CD14-positive monocyte (primary cell): ENCODE data around the gene ZFX. TPM values are rescaled to one million over a fixed set of nuclear protein-coding genes. Genes with fewer than 3 reads are reported as not detected.

Experiments used
- DNase-seq, 3 donors: peaks; one replicate each; pipeline ENCODE4 v3.0.0-alpha.2; 2011 to 2022
- H2AFZ ChIP-seq: 2 replicates; pipeline ENCODE4 v1.6.0; 2012; ENCODE audit warnings: mild to moderate bottlenecking, low read depth, low read length, inconsistent platforms; ENCODE audit not compliant: insufficient read depth, poor library complexity, severe bottlenecking
- H3K27ac ChIP-seq, 2 donors: 1 replicate in 1 of 2; 2 replicates in 1 of 2; pipeline ENCODE4 v1.5.1; 2012 to 2013; ENCODE audit warnings: low read length in 2 of 2, control low read depth in 1 of 2, inconsistent platforms in 1 of 2, low read depth in 1 of 2, mild to moderate bottlenecking in 1 of 2
- H3K27me3 ChIP-seq, 2 donors: one replicate each; pipeline versions ENCODE4 v1.6.0 to v1.6.1; 2011 to 2013; ENCODE audit warnings: low read length in 2 of 2; ENCODE audit not compliant: control insufficient read depth in 2 of 2, insufficient read depth in 2 of 2
- H3K36me3 ChIP-seq, 2 donors: replicated peaks in 1 of 2; 1 replicate in 1 of 2; 2 replicates in 1 of 2; pipeline versions ENCODE4 v1.5.1 to v1.6.1; 2012 to 2013; ENCODE audit warnings: low read length in 2 of 2, control low read depth in 1 of 2, inconsistent platforms in 1 of 2, mild to moderate bottlenecking in 1 of 2; ENCODE audit not compliant: insufficient read depth in 2 of 2, control insufficient read depth in 1 of 2
- H3K4me1 ChIP-seq, 2 donors: 1 replicate in 1 of 2; 2 replicates in 1 of 2; pipeline versions ENCODE4 v1.5.1 to v1.6.1; 2012 to 2013; ENCODE audit warnings: low read length in 2 of 2, control low read depth in 1 of 2, inconsistent platforms in 1 of 2, mild to moderate bottlenecking in 1 of 2, moderate library complexity in 1 of 2; ENCODE audit not compliant: insufficient read depth in 2 of 2, control insufficient read depth in 1 of 2
- H3K4me2 ChIP-seq: replicated peaks from 2 replicates; pipeline ENCODE3; 2012; ENCODE audit warnings: low read length, moderate library complexity, mild to moderate bottlenecking; ENCODE audit not compliant: poor library complexity, severe bottlenecking; ENCODE audit errors: extremely low read depth
- H3K4me3 ChIP-seq, 3 experiments: fragments of 200-600 bp in 1 of 3; sonication (generic) in 1 of 3; replicated peaks in 1 of 3; 1 replicate in 2 of 3; 2 replicates in 1 of 3; pipeline ENCODE4 v1.5.1; 2011 to 2013; ENCODE audit warnings: low read length in 3 of 3, mild to moderate bottlenecking in 3 of 3, control low read depth in 2 of 3, low read depth in 2 of 3, inconsistent platforms in 1 of 3, moderate library complexity in 1 of 3
- H3K79me2 ChIP-seq: 2 replicates; pipeline ENCODE4 v1.6.0; 2012; ENCODE audit warnings: mild to moderate bottlenecking, control low read depth, inconsistent platforms, low read length, moderate library complexity; ENCODE audit not compliant: insufficient read depth
- H3K9ac ChIP-seq: 2 replicates; pipeline ENCODE4 v1.6.0; 2017; ENCODE audit warnings: low read length, mild to moderate bottlenecking; ENCODE audit not compliant: insufficient read depth, poor library complexity, severe bottlenecking
- H3K9me3 ChIP-seq, 2 donors: replicated peaks in 1 of 2; 1 replicate in 1 of 2; 2 replicates in 1 of 2; pipeline versions ENCODE4 v1.5.1 to v1.6.1; 2012 to 2013; ENCODE audit warnings: low read length in 2 of 2, control low read depth in 1 of 2; ENCODE audit not compliant: control insufficient read depth in 1 of 2, insufficient read depth in 1 of 2
- H4K20me1 ChIP-seq: 2 replicates; pipeline ENCODE4 v1.6.0; 2012; ENCODE audit warnings: mild to moderate bottlenecking, low read length, control low read depth, moderate library complexity; ENCODE audit not compliant: insufficient read depth
- H3K27ac Mint-ChIP-seq, 7 donors: one replicate each; pipeline ENCODE4 v1.8.0; 2020; ENCODE audit warnings: mild to moderate bottlenecking in 7 of 7, mixed read lengths in 7 of 7, moderate library complexity in 6 of 7, inconsistent platforms in 2 of 7
- H3K27me3 Mint-ChIP-seq, 3 donors: one replicate each; pipeline ENCODE4 v1.8.0; 2021 to 2022; ENCODE audit warnings: low read depth in 3 of 3, mild to moderate bottlenecking in 3 of 3, mixed read lengths in 3 of 3, moderate library complexity in 3 of 3, inconsistent platforms in 1 of 3
- H3K36me3 Mint-ChIP-seq, 2 donors: one replicate each; pipeline ENCODE4 v1.8.0; 2020; ENCODE audit warnings: mixed read lengths in 2 of 2, inconsistent platforms in 1 of 2, mild to moderate bottlenecking in 1 of 2
- H3K4me1 Mint-ChIP-seq: one replicate; pipeline ENCODE4 v1.8.0; 2020; ENCODE audit warnings: mild to moderate bottlenecking, mixed read lengths
- H3K4me3 Mint-ChIP-seq, 2 donors: one replicate each; pipeline ENCODE4 v1.8.0; 2020; ENCODE audit warnings: mild to moderate bottlenecking in 2 of 2, mixed read lengths in 2 of 2, moderate library complexity in 1 of 2
- H3K9me3 Mint-ChIP-seq, 7 donors: one replicate each; pipeline ENCODE4 v1.8.0; 2020 to 2022; ENCODE audit warnings: mixed read lengths in 7 of 7, mild to moderate bottlenecking in 6 of 7, moderate library complexity in 6 of 7, inconsistent platforms in 2 of 7
- WGBS: methylation state at CpG from one replicate; pipeline ENCODE4 v1.1.5; 2013; ENCODE audit warnings: missing lambda C conversion rate; ENCODE audit not compliant: insufficient coverage; 5-methylcytosine and 5-hydroxymethylcytosine counted together
- intact Hi-C, 2 donors: fragments of 100-400 bp; cut with micrococcal nuclease; formaldehyde crosslinking; loops; one replicate each; pipeline versions ENCODE4 v1.15.0 to v1.15.1; 2023
- polyA plus RNA-seq, 3 donors: library from polyadenylated mRNA; depleted of rRNA in 1 of 3; unstranded in 2 of 3; stranded (reverse) in 1 of 3; fragments of 300-500 nt in 2 of 3; fragments of >200 nt in 1 of 3; fragmentation: Illumina TruSeq in 2 of 3; gene quantifications; 1 replicate in 2 of 3; 2 replicates in 1 of 3; pipeline ENCODE4 v1.2.3, GENCODE V29; 2012 to 2021
- TF ChIP-seq, protein P1 (sequence below): fragments of 200-600 bp; IDR thresholded peaks from one replicate; pipeline ENCODE4 v1.8.0; 2022; ENCODE audit warnings: antibody characterized with exemption, mild to moderate bottlenecking

The ZFX gene
- polyA plus RNA-seq, 3 donors = 22.3 to 31.1 (median 30.2) TPM

DNA sequence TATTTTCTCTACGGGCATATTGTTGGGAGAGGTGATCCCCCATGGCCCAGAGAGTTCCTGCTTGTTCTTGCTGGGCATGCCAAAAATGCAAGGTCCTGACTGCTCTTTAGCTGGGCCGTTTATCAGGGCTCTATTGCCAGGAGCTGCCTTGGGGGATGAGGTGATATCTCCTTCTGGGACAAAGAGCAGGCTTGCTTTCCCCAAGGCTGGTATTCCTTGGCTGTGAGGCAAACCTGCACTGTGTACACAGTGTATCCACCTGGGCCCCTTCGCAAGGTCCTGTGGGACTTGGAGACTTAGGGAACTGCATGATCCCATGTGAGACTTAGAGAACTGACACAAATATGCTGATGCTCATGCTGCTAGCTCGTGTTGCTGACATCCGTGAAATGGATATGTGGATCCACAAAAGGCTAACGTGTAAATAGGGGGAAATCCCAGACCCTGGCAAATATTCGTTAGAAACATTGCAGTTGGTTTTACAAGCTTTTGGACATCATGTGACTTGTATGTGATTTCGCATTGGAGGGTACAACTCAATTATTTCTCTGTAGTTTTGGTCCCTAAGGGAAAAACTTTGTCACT lies 24.4 kb upstream of the ZFX start:
- peaks cover 0 to 3% (median 0%) of the 10 kb centered on the region in 7 donors for H3K9me3 Mint-ChIP-seq
- TF ChIP-seq, protein P1, sequence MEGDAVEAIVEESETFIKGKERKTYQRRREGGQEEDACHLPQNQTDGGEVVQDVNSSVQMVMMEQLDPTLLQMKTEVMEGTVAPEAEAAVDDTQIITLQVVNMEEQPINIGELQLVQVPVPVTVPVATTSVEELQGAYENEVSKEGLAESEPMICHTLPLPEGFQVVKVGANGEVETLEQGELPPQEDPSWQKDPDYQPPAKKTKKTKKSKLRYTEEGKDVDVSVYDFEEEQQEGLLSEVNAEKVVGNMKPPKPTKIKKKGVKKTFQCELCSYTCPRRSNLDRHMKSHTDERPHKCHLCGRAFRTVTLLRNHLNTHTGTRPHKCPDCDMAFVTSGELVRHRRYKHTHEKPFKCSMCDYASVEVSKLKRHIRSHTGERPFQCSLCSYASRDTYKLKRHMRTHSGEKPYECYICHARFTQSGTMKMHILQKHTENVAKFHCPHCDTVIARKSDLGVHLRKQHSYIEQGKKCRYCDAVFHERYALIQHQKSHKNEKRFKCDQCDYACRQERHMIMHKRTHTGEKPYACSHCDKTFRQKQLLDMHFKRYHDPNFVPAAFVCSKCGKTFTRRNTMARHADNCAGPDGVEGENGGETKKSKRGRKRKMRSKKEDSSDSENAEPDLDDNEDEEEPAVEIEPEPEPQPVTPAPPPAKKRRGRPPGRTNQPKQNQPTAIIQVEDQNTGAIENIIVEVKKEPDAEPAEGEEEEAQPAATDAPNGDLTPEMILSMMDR = no peak

DNA sequence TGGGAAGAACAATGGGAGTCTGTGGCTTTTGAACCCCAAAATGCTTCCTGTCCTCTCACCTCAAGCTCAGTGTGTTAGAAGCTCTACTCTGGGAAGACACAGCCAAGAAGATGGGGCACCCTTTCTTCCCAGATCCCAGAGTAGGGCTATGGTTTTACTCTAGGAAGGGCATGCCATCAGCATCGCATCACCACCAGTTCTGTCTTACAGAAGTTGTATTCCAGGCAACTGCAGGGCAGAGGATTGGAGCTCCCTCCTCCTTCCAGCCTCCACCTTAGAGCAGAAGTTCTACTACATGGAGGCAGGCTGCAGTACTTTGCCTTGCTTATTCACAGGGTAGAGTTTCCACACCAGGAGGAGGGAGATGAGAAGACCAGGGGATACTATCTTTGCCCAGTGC lies 18.1 kb upstream of the ZFX start:
- Histone ChIP-seq H2AFZ (no peak overlapping the region), H3K79me2 (no peaks in the 10 kb centered on the region), H3K9ac (no peak overlapping the region), H3K27ac (no peak overlapping the region), H3K4me3 (no peak overlapping the region), H3K36me3 (no peaks in the 10 kb centered on the region), H3K27me3 (peaks cover 0 to 9% of the 10 kb centered on the region in 2 donors), H3K9me3 (no peaks in the 10 kb centered on the region), H4K20me1 (no peaks in the 10 kb centered on the region), H3K4me2 (no peak overlapping the region), H3K4me1 (no peaks in the 10 kb centered on the region)
- peaks cover 1 to 28% (median 2%) of the 10 kb centered on the region in 3 donors for H3K27me3 Mint-ChIP-seq
- H3K9me3 Mint-ChIP-seq = peaks cover 0 to 3% (median 0%) of the 10 kb centered on the region in 7 donors
- WGBS = no CpG with 5 or more reads among the region's 1 CpG
- no peaks in the 10 kb centered on the region for H3K4me1 Mint-ChIP-seq
- no peak overlapping the region for H3K4me3 Mint-ChIP-seq
- TF ChIP-seq, protein P1 = no peak
- H3K36me3 Mint-ChIP-seq = no peaks in the 10 kb centered on the region
- no peak for DNase-seq
- H3K27ac Mint-ChIP-seq = no peak overlapping the region
- intact Hi-C loops = no loop called here

More for the DNA sequence above, 24.4 kb upstream of the ZFX start:
- Mint-ChIP-seq H3K4me1 (no peaks in the 10 kb centered on the region), H3K36me3 (no peaks in the 10 kb centered on the region), H3K27me3 (peaks cover 0 to 27% (median 2%) of the 10 kb centered on the region in 3 donors), H3K27ac (no peak overlapping the region), H3K4me3 (no peak overlapping the region)
- H3K79me2 ChIP-seq = no peaks in the 10 kb centered on the region
- no peaks in the 10 kb centered on the region for H3K9me3 ChIP-seq
- intact Hi-C loops = no loop called here
- no peak overlapping the region for H2AFZ ChIP-seq
- no peak for DNase-seq
- no peak overlapping the region for H3K27ac ChIP-seq
- peaks cover 0 to 8% of the 10 kb centered on the region in 2 donors for H3K27me3 ChIP-seq
- H3K4me3 ChIP-seq = no peak overlapping the region
- no peaks in the 10 kb centered on the region for H3K36me3 ChIP-seq
- WGBS = 100% methylated on average over 1 of the region's 8 CpGs
- H3K9ac ChIP-seq = no peak overlapping the region
- no peaks in the 10 kb centered on the region for H3K4me1 ChIP-seq
- H3K4me2 ChIP-seq = no peak overlapping the region
- no peaks in the 10 kb centered on the region for H4K20me1 ChIP-seq
